ENCODE measurements around the gene LRRC34. TPM values are rescaled to one million over a fixed set of nuclear protein-coding genes. Genes with fewer than 3 reads are reported as not detected.

The LRRC34 gene
- total and polyA plus RNA-seq, 2 of the 8 experiments (the other 6 are each of a cell fraction or from before 2014, with no cell fraction given) = 3.3 to 4.1 TPM

- Histone ChIP-seq H3K9ac (replicated peaks in 1 of 4; ENCODE audit: extremely low read depth in 1 of 4, low read depth in 3 of 4, low read length in 3 of 4) (no peak overlapping the region), H3K79me2 (ENCODE audit: control insufficient read depth in 1 of 2, insufficient read depth in 2 of 2, low read length in 2 of 2) (no peaks in the 10 kb centered on the region), H3K27me3 (replicated peaks in 1 of 4; ENCODE audit: control insufficient read depth in 3 of 4, extremely low read depth in 1 of 4, insufficient read depth in 3 of 4, low read length in 3 of 4) (no peaks in the 10 kb centered on the region), H2BK15ac (ENCODE audit: low read length) (no peak overlapping the region), H2BK120ac (replicated peaks; ENCODE audit: low read depth, low read length) (no peak overlapping the region), H2AFZ (ENCODE audit: low read length) (no peak overlapping the region), H4K20me1 (replicated peaks in 1 of 2; ENCODE audit: control insufficient read depth in 1 of 2, insufficient read depth in 2 of 2, low read length in 2 of 2) (no peaks in the 10 kb centered on the region), H3K23ac (ENCODE audit: insufficient read length) (no peak overlapping the region), H4K8ac (ENCODE audit: extremely low read depth, insufficient read depth, low read length) (no peak overlapping the region), H2AK5ac (ENCODE audit: low read depth, low read length) (no peak overlapping the region), H3K23me2 (ENCODE audit: low read depth, low read length) (no peaks in the 10 kb centered on the region), H3K14ac (ENCODE audit: insufficient read length) (no peak overlapping the region), H3K56ac (replicated peaks; ENCODE audit: insufficient read length, low read depth, low read length) (no peak overlapping the region), H2BK12ac (ENCODE audit: low read depth, low read length) (no peak overlapping the region), H3K4me2 (ENCODE audit: insufficient read depth in 1 of 2, low read depth in 2 of 2, low read length in 2 of 2) (no peak overlapping the region), H2BK5ac (ENCODE audit: low read depth, low read length) (no peak overlapping the region), H4K5ac (ENCODE audit: insufficient read length, low read depth, low read length) (no peak overlapping the region), H3K4ac (replicated peaks; ENCODE audit: insufficient read length, low read depth, low read length) (no peak overlapping the region), H2BK20ac (ENCODE audit: low read length) (no peak overlapping the region), H3K18ac (ENCODE audit: extremely low read depth, low read length) (no peak overlapping the region), H4K91ac (replicated peaks; ENCODE audit: insufficient read length, low read length) (no peak overlapping the region), H3K36me3 (ENCODE audit: control insufficient read depth in 2 of 4, insufficient read depth in 4 of 4, low read length in 3 of 4) (peaks cover 0 to 25% (median 5%) of the 10 kb centered on the region in 4 experiments; a peak in 3 of 8 replicates), H3K4me1 (replicated peaks in 1 of 4; ENCODE audit: control insufficient read depth in 3 of 4, insufficient read depth in 4 of 4, low read length in 3 of 4) (no peaks in the 10 kb centered on the region), H3K4me3 (ENCODE audit: extremely low read depth in 1 of 4, insufficient read depth in 2 of 4, low read depth in 3 of 4, low read length in 4 of 4) (no peak overlapping the region), H3K9me3 (ENCODE audit: insufficient read depth in 2 of 2, low read depth in 1 of 2, low read length in 1 of 2) (no peaks in the 10 kb centered on the region), H3K79me1 (ENCODE audit: low read depth, low read length) (no peaks in the 10 kb centered on the region), H3K27ac (ENCODE audit: low read depth, low read length) (no peak overlapping the region)
- TF ChIP-seq RXRA (IDR thresholded peaks at IDR 0.05; ENCODE audit: insufficient read depth, low read depth, low read length) = no peak
- TF ChIP-seq KDM4A (IDR thresholded peaks at IDR 0.05; ENCODE audit: low read depth, low read length, severe bottlenecking) = no peak
- no peak for TF ChIP-seq RAD21 (IDR thresholded peaks at IDR 0.05 in 1 of 2, conservative IDR thresholded peaks at IDR 0.05 in 1 of 2; ENCODE audit: low read depth in 2 of 2, low read length in 2 of 2)
- no peak for TF ChIP-seq TBP (IDR thresholded peaks at IDR 0.05; ENCODE audit: low read depth, low read length)
- DNase-seq (ENCODE audit: low read depth in 1 of 2, low spot score in 2 of 2) = no peak
- ChIA-PET POLR2A (ENCODE audit: partially characterized antibody) (interaction anchor here (1.2 kb wide), 1 partner anchor 11 kb away, joined by 3 read pairs; no protein-coding TSS in a partner anchor), CTCF (ENCODE audit: partially characterized antibody) (interaction anchor here (1.0 kb wide), 1 partner anchor 14 kb away, joined by 3 read pairs; no protein-coding TSS in a partner anchor)
- WGBS, 2 experiments (ENCODE audit: extremely low coverage in 1 of 2, insufficient coverage in 1 of 2, insufficient read length in 1 of 2, insufficient replicate concordance in 2 of 2, low coverage in 1 of 2, low lambda C conversion rate in 2 of 2, missing lambda C conversion rate in 1 of 2) = 94% methylated on average over 1 of the region's 1 CpG; no CpG with 5 or more reads in 1 of the 2 experiments
- FAIRE-seq = no peak
Measured at GRCh38 chr3:169792359-169792758, 20.3 kb downstream of the LRRC34 start.

Measured in H1 (cell line).